IPS DF 19.7 (cell line): ENCODE results near the gene PPP1R12B.
"Not testable (repeated sequence)": the region's sequence is repeated elsewhere in the genome, so short reads cannot be mapped to it uniquely, and the experiment has no call there.

Experiments used
- DNase-seq: peaks from one replicate; pipeline ENCODE4 v3.0.0-alpha.2; 2013; ENCODE audit warnings: low read depth, low spot score

The PPP1R12B gene

GRCh38 chr1:202452508-202452907, 104.0 kb downstream of the PPP1R12B start:
- DNase-seq: no peak

- not testable (repeated sequence) for DNase-seq
Measured at GRCh38 chr1:202456372-202457169, 108.1 kb downstream of the PPP1R12B start.

DNA sequence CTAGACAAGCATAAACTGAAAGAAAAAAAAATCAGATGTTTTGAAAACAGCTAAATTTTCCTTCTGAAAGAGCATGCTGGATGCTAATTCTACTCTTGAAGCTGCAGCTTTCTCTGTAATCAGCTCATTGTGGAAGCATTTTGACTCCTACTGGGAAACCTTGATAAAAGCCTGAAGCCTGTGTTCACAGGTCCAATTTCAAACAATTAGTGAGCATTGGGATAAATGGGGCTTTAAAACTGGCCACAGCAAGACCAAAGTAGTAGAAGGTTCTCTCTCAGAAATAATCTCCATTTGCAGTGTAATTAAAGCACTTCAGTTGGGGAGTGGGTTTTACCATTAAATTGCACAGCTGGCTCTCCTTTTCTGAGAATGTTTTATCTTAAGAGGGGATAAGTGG, 110.2 kb downstream of the PPP1R12B start:
- DNase-seq: not testable (repeated sequence)

DNA sequence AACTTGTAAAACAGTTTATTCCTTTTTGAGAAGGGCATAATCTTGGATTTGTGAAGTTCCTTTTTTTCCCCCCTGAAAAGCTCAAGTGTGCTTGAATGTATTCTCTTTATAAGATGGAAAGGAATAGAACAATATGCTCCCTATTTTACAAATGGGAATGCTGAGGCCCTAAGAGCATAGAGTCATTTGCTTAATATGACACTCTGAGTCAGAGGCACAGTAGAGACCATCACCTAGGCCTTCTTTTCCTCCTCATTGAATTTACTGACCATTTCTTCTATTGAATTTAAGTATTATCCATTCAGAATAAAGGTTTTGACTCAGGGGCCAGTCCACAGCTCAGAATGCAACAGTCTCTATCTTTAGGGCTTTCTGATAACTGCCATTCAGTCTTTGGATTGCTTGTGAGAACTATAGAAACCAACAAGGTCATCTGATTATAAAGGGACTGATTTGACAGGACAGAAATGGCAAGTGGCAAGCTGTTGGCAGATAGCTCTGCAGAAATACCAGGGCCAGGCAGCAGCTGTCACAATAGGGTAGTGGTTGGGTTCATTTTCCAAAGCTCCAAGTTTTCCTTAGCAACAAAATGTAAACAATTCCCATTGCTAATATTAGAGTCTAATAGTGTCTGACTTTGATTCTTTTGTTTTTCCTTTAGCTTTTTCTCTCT, 111.1 kb downstream of the PPP1R12B start:
- not testable (repeated sequence) for DNase-seq

DNA sequence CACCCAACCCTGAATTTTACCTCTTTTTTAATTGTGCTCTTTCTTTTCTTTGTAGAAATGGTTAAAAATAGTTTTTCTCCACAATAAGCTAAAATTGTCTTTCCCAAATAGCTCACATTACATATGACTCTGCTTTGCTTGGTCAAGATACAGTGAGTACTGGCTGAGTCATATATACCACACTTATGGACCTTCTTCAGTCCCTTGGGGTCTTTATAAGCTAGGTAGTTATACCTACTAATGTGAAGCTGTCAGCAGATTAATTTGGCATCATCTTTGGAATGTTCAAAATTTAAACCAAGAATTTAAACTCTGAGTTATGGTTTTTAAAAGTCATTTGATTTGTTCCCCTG, 111.6 kb downstream of the PPP1R12B start:
- not testable (repeated sequence) for DNase-seq

DNA sequence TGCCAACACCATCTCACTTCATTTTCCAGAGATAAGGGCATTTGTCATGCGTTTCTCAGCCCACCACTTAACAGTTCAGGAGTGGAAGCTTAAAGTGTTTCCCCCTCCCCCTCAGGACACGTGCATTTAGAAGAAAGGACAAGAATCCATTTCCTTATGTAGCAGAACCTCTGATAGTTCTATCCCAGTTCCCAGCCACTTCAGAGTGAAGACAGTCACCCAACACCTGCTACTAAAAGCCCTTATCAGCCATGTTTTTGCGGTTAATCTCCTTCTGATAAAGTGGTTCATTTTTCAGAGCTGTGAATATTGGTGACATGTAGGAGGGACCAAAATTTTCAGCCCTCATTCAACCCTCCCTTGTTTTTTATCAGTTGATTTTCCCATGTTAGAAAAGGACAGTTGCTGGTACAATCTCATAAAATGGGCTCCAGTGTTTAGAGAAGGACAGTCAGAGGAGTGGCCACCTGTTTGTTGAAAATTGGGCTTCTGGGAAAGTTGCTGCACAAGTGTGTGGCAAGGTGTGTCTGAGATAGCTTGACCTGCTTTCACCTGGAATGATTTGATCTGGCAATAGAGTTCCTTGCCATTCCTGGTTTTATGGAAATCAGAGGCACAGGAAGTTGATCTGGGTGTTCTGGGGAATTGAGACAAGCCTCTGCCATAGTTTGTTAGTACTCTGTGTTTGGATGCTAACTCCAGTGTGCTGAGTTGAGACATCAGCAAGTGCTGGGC, 114.0 kb downstream of the PPP1R12B start:
- no peak for DNase-seq

DNA sequence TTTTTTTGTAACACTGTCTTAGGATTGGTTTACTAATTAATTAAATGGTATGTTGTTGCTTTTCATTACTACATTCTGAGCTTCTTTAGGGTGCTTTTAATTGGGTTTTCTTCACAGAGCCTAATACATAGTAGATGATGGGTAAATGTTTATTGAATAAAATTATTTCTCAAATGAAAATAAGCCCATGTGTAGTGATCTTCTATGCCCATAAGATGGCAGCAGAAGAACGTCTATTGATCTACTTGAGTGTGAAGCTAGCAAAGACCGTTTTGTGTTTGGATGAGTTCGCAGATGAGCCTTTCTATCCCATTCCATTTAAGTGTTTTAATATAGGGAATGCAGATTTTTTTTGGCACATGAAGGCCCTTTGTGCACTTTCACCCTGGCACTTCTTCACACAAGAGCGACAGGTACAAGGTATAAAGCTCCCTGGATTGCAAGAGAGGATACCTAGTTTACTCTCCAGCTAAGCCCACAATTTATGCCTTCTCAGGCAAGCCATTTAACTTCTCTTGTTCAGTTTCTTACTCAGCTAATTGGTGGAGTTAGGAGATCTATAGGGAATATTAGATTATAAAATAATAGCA, 115.7 kb downstream of the PPP1R12B start:
- not testable (repeated sequence) for DNase-seq

- DNase-seq: not testable (repeated sequence)
Measured at GRCh38 chr1:202465644-202466270, 117.3 kb downstream of the PPP1R12B start.

DNA sequence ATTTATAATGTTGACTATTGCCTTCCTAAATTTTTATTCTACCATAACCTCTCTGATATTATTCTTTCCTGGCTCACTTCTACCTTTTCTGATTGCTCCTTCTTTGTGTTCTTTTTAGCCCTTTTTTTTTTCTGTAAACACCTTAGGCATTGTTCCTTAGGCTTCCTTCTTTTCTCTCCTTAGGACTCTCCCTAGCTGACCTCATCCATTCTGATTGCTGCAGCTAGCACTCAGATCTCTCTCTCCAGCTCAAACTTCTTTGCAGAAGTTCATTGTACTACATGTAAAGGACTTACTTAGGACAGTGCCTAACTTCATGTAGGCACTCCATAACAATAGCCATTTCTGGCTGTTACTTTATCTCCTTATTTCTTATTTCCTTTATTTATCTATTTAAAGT, 117.8 kb downstream of the PPP1R12B start:
- DNase-seq: not testable (repeated sequence)

DNA sequence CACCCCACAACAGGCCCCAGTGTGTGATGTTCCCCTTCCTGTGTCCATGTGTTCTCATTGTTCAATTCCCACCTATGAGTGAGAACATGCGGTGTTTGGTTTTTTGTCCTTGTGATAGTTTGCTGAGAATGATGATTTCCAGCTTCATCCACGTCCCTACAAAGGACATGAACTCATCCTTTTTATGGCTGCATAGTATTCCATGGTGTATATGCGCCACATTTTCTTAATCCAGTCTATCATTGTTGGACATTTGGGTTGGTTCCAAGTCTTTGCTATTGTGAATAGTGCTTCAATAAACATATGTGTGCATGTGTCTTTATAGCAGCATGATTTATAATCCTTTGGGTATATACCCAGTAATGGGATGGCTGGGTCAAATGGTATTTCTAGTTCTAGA, 118.9 kb downstream of the PPP1R12B start:
- DNase-seq: not testable (repeated sequence)

DNA sequence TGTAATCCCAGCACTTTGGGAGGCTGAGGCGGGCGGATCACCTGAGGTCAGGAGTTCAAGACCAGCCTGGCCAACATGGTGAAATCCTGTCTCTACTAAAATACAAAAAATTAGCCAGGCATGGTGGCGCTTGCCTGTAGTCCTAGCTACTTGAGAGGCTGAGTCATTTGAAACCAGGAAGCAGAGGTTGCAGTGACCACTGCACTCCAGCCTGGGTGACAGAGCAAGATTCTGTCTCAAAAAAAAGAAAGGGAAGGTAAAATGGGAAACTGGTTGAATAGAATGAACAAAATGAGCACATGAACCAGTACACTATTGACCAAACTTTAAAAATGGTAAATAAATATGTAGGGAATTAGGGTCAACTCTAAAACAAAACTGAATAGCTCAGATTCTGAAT, 120.2 kb downstream of the PPP1R12B start:
- not testable (repeated sequence) for DNase-seq

GRCh38 chr1:202469123-202469522, 120.6 kb downstream of the PPP1R12B start:
- not testable (repeated sequence) for DNase-seq

- no peak for DNase-seq
Measured at GRCh38 chr1:202471246-202471645, 122.7 kb downstream of the PPP1R12B start.

GRCh38 chr1:202472347-202473124, 124.0 kb downstream of the PPP1R12B start:
- DNase-seq: not testable (repeated sequence)

GRCh38 chr1:202473266-202474045, 125.0 kb downstream of the PPP1R12B start:
- not testable (repeated sequence) for DNase-seq

GRCh38 chr1:202479661-202480060, 131.2 kb downstream of the PPP1R12B start:
- not testable (repeated sequence) for DNase-seq

DNA sequence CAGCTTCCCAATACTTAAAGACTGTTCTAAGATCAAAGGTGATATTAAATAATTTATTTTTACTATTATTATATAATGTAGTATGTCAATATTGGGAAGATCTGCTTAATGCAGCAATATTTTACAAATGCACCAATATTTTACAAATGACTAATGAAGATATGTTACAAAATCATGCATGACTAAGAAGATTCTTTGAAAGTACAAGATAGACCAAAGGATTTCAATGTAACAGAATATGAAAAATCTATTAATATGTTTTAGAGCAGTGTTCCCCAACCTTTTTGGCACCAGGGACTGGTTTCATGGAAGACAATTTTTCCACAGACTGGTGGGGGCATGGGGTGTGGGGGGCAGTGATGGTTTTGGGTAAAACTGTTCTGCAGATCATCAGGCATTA, 132.1 kb downstream of the PPP1R12B start:
- not testable (repeated sequence) for DNase-seq

- not testable (repeated sequence) for DNase-seq
Measured at GRCh38 chr1:202483362-202483761, 134.9 kb downstream of the PPP1R12B start.

DNA sequence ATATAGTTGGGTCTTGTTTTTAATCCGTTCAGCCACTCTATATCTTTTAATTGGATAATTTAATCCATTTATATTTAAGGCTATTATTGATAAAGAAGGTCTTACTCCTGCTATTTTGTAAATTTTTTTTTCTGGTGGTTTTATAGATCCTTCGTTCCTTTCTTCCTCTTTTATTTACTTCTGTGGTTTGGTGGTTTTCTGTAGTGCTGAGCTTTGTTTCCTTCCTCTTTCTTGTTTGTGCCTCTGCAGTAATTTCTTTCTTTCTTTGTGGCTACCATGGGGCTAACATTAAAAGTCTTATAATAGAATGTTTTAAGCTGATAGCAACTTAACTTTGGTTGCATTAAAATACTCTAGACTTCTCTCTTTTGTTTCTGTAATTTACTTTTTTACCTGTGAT, 135.5 kb downstream of the PPP1R12B start:
- DNase-seq: not testable (repeated sequence)

- not testable (repeated sequence) for DNase-seq
Measured at GRCh38 chr1:202484820-202485219, 136.3 kb downstream of the PPP1R12B start.
